ENCODE data around the gene TRAF7.

TRAF7 gene

DNA sequence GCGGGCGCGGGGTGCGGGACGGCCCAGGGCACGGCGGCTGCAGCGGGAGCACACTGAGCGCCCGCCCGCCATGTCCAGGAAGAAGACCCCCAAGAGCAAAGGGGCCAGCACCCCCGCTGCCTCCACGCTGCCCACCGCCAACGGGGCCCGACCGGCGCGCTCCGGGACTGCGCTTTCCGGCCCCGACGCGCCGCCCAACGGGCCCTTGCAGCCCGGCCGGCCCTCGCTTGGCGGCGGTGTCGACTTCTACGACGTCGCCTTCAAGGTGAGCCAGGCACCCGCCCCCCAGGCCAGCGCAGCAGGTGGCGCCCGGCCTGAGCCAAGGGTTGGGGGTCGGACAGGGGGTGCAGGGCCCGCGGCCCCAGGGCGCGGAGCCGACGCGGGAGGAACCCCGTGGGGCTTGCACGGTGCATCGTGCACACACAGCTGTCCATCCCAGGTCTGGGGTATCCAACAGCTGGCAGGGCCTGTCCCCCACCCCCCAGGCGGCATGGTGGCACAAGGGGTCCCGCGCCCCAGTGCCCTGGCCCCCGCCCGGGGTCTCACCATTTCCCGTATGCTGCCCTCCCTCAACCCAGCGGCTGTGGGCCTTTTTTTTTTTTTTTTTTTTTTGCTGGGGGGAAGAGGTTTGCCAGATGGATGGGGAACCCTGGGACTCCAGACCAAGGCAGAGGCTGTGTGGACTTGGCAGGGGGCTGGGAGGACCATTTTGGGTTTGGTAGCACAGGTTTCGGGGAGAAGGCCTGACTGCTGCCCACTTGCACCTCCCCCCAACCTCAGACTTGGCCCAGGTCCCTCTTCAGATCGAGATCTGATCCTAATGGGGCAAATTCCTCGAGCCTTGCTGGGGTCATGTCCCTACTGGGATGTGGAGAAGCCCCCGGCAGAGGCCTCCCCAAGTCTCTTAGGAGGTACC lies 6.6 kb upstream of the TRAF7 start:
- no peak for DNase-seq

DNA sequence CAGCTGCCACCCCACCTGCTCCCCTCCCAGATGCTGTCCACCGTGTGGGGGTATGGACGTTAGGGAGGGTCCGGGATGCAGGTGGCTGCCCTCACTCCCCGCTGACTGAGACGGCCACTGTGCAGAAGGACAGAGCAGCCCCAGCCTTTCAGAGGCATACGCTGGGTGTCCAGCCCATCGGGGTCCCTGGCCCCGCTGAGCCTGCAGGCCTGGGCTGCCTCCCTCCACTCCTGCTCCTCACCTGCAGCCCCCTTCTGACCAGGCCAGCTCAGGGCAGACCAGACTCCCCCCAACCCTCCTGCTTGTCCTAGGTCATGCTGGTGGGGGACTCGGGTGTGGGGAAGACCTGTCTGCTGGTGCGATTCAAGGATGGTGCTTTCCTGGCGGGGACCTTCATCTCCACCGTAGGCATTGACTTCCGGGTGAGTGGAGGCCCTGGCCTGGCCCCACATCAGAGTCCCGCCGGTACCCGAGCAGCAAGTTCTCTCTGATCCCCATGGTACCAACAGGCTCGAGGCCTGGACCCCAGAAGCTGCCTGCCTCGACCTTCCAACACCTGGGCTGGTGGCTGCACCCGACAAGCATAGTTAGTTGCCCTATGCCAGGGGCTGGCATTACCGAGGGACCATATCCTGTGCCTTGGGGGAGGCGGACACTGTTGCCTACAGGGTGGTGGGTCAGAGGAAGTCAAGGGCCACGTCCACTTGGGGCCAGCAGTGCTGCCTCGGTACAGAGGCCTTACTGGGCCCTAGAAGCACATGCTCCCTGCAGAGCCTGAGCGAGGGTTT lies 5.8 kb upstream of the TRAF7 start:
- DNase-seq: no peak

GRCh38 chr16:2150418-2151187 lies 5.0 kb upstream of the TRAF7 start:
- no peak for DNase-seq

DNA sequence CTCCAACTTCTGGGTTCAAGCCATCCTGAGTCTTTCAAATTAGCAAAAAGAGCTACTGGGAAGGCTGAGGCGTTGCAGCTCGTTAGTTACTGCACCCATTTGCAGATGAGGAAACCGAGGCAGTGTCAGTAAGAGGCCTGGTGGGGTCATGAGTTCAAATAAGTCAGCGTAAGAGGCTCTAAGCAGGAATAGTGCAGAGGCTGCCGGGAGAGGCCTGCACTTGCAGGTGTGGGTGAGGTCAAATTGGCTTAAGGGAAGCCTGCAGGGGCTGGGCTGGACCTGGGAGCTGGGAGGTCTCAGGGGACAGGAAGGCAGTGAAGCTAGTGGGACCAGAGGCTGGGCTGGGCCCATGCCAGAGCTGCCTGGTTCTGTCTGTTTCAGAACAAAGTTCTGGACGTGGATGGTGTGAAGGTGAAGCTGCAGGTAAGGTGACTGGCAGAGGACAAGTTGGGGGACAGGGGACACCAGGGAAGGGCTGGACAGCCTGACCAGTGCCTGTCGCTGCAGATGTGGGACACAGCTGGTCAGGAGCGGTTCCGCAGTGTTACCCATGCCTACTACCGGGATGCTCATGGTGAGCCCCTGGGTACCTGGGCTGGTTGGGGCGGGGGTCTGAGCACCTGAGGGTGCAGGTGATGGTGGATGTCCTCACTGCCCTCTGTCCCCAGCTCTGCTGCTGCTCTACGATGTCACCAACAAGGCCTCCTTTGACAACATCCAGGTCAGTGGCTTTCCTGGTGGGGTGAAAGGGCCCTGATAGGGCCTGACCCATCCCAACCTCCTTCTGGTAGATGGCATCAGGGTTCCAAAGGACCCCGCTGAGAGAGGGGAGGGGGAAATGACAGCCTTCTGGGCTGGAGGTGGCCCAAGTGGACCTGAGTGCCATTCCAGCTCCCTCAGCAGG lies 4.1 kb upstream of the TRAF7 start:
- no peak for DNase-seq

- DNase-seq: no peak
These were observed 2.7 kb upstream of the TRAF7 start for GRCh38 chr16:2152695-2153506.

GRCh38 chr16:2154533-2155090 lies 970 bp upstream of the TRAF7 start:
- DNase-seq: no peak

GRCh38 chr16:2155977-2156848 lies 631 bp downstream of the TRAF7 start:
- no peak for DNase-seq

DNA sequence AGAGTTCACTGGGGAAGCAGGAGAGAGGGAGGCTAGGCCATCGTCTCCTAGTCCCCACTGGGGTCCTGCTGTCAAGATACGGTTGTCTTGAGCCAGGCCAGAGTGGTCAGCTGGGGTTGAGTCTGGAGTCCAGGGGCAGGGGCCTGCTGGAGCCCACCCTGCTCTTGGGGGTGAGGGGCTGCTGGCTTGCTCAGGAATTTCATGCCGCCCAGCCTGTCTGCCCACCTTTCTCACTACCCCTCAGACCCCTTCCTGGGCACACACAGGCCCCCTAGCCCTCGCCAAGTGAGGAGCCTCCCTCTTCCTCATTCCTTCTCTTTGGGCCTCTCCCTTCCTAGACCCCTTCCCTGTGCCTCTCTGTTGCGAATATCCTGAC lies 1.3 kb downstream of the TRAF7 start:
- no peak for DNase-seq

DNA sequence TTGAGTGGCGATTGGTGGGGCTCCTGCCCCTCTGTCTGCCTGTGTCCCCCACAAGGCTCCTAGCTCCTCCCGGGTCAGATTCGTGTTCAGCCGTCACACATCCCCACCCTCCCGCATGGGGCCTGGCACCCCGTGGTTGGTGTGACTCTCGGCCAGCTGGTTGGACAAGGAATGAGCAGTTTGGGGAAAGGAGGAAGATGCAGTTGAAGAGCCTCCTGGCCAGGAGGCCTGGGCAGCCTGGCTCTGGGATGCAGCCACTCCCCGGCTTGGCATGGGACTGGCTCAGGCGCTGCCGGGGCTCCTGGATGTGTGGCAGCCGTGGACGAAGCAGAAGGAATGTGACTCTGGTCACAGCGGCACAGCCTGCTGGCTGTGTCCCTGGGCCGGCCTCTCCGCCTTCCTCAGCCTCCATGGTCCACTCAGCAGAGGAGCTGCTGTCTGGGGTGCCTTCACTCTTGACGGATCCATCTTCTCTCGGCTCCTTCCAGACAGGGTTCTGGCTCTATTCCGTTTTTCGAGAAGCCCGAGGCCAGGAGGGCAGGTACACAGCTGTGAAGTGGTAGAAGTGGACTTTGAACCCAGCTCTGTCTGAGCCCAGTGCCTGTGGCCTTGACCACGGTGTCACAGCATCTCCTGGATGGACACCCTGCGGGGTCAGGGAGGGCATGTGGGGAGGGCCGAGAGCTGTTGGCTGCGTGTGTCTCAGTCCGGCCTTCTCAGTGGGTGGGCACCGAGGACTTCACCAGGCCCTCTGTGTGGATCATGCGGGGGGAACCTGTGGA lies 2.1 kb downstream of the TRAF7 start:
- DNase-seq: no peak

DNA sequence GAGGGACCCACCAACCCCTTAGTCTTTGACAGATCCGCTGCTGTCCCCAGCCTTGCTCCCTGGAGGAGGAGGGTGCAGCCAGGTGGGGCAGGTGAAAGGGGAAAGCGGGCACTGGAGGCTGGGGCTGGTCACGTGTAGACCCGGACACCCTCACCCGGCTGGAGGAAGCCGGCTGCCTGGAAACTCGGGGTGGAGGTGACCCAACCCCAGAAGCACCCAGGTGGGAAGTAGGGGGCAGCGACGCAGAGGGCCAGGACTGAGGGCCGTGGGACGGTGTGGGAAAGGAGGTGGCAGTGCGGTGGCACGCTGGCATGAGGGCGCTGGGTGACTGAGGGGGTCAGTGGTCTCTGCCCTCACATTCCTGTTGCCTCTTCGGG lies 2.7 kb downstream of the TRAF7 start:
- no peak for DNase-seq

DNA sequence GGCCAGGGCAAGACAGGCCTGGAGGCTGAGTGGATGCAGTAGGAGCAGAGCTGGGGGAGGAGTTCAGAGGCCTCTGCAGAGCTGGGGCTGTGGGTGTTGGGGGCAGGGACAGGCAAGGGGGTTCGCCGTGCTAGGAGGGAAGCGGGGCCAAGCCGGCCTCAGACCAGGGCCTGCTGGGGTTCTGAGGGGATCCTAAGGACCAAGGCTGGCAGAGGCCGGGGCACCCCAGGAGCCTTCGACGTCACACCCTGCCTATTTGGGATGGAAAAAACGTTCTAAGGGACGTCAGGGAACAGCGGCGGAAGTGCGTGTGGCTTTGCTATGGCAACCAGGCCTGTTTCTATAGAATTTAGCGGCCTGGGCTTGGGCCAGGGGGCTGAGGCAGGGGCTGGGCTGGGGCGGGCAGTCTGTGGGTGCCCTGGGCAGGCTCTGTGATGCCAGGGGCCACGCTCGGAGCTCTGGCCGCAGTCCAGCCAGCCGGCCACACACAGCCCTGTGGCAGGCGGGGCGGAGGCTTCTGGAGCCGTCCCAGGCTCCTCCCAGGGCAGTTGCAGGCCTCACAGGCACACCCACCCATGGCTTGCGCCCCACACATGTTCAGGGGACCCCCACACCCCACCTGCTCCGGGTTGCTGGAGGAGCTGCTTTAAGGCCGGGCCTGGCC lies 3.7 kb downstream of the TRAF7 start:
- no peak for DNase-seq

DNA sequence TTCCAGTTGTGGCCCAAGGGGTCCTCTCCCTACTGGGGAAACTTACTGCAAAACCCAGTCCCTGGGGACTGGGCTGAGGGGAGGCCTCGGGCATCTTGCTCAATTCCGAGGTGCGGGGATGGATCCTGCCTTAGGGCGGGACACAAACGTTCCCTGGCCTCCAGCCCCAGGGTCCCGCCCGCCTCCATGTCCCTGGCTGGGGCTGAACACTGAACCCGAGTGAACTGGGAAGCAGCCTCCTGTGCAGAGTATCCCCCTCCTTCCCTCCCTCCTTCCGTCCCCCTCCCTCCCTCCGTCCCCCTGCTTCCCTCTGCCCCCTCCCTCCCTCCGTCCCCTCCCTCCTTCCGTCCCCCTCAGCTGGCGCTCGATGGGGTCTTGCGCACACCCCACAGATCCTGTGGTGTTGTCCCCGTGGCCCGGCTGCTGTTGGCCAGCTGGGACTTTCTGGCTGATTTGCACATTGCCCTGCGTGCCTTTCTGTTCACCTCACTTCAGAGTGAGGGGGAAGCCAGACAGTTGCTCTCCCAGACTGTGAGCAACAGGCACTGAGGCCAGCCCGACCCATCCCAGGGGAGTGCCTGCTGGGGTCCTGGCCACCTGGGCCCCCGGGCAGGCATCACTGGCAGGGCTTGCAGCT lies 5.5 kb downstream of the TRAF7 start:
- DNase-seq: no peak

GRCh38 chr16:2161911-2162310 lies 6.3 kb downstream of the TRAF7 start:
- DNase-seq: no peak

DNA sequence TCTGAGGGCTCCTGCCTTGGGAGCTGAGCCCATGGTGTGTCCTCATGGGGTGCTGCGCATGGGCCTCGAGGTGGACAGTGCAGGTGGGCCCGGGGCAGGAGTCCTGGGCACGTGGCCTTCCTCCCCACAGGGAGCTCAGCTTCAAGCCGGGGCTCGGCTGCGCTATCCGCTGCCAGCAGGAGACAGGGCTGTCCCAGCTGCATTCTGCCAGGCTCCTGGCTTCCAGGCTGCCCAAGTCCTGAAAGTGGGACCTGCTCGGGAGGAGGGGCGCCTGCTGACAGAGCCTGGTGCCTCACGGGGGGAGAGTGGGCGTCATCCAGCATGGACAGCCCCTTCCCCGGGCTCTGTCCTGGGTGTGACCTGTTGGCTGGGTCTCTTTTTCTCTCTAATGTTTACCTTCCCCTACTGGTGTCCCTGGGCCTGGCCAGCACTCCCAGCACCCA lies 7.1 kb downstream of the TRAF7 start:
- DNase-seq: no peak

- no peak for DNase-seq
These were observed 7.8 kb downstream of the TRAF7 start for GRCh38 chr16:2163211-2163881.

DNA sequence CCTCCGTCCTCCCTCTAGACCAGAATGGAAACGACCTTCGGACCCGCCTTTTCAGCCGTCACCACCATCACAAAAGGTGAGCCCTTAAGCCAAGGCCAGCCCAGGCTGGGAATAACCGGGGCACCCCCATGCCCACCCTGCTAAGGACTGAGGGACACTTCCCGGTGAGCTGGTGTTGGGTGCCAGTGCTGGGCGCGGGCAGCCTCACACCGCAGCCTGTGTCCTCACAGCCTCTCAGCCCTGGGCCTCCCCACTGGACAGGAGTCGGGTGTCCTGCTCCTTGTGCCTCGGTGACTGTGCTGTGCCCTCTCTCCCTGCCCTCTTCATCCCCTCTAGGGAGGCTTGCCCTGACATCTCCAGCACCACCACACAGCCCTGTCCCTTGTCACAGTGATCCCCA lies 10.3 kb downstream of the TRAF7 start:
- DNase-seq: no peak

GRCh38 chr16:2166263-2167067 lies 10.9 kb downstream of the TRAF7 start:
- DNase-seq: no peak

Data from activated effector memory CD4-positive, alpha-beta T cell treated with anti-CD3 and anti-CD28 coated beads, Interleukin-2, amount 50 U/mL, for 16 hours (primary cell).